Muscle of leg (tissue), 11 donors: ENCODE measurements around the gene TSR2. TPM values are rescaled to one million over a fixed set of nuclear protein-coding genes. Genes with fewer than 3 reads are reported as not detected.

Experiments
- DNase-seq: peaks from one replicate; pipeline ENCODE4 v3.0.0; 2013
- H3K27ac ChIP-seq: one replicate; pipeline ENCODE4 v1.5.1; 2013; ENCODE audit warnings: mild to moderate bottlenecking, low read length, control low read depth
- H3K27me3 ChIP-seq: one replicate; pipeline ENCODE4 v1.6.1; 2013; ENCODE audit warnings: low read length; ENCODE audit not compliant: control insufficient read depth, insufficient read depth
- H3K36me3 ChIP-seq: one replicate; pipeline ENCODE4 v1.6.1; 2013; ENCODE audit warnings: low read length; ENCODE audit not compliant: control insufficient read depth, insufficient read depth
- H3K4me1 ChIP-seq: one replicate; pipeline ENCODE4 v1.6.1; 2013; ENCODE audit warnings: low read length; ENCODE audit not compliant: control insufficient read depth, insufficient read depth
- H3K4me3 ChIP-seq: one replicate; pipeline ENCODE4 v1.5.1; 2013; ENCODE audit warnings: low read length, control low read depth
- H3K9me3 ChIP-seq: replicated peaks from 2 replicates; pipeline ENCODE4 v1.6.1; 2013; ENCODE audit warnings: low read depth, low read length; ENCODE audit not compliant: control insufficient read depth
- WGBS: methylation state at CpG from one replicate; pipeline ENCODE4 v1.1.5; 2013; ENCODE audit warnings: missing lambda C conversion rate; ENCODE audit not compliant: insufficient coverage; 5-methylcytosine and 5-hydroxymethylcytosine counted together
- polyA plus RNA-seq, 8 donors: library from polyadenylated mRNA; unstranded; fragments of 120-200 nt; gene quantifications; one replicate each; pipeline versions ENCODE4 v1.2.1 to v1.2.3, GENCODE V29; 2013; ENCODE audit warnings: inconsistent platforms in 1 of 8, low replicate concordance in 1 of 8; ENCODE audit not compliant: insufficient read length in 8 of 8, insufficient read depth in 1 of 8
- total RNA-seq: library from RNA; stranded (reverse); fragments of 120-200 nt; gene quantifications from one replicate; pipeline ENCODE4 v1.2.4, GENCODE V29; 2013

The TSR2 gene
- total and polyA plus RNA-seq, 9 donors: 24.7 to 56.5 (median 52.6) TPM

- no peaks in the 10 kb centered on the region for H3K4me1 ChIP-seq
- no peaks in the 10 kb centered on the region for H3K27me3 ChIP-seq
- 71% methylated on average over 2 of the region's 3 CpGs for WGBS
- H3K36me3 ChIP-seq: no peaks in the 10 kb centered on the region
- no peak overlapping the region for H3K27ac ChIP-seq
- DNase-seq: no peak
- no peaks in the 10 kb centered on the region for H3K9me3 ChIP-seq
- no peak overlapping the region for H3K4me3 ChIP-seq
Observed at GRCh38 chrX:54422168-54422567, 18.0 kb upstream of the TSR2 start.

GRCh38 chrX:54423161-54423888 is 16.9 kb upstream of the TSR2 start:
- Histone ChIP-seq H3K27ac (no peak overlapping the region), H3K36me3 (no peaks in the 10 kb centered on the region), H3K27me3 (no peaks in the 10 kb centered on the region), H3K9me3 (no peaks in the 10 kb centered on the region), H3K4me3 (no peak overlapping the region), H3K4me1 (no peaks in the 10 kb centered on the region)
- WGBS: 29% methylated on average over 10 of the region's 14 CpGs
- DNase-seq: no peak

GRCh38 chrX:54427837-54428424 is 12.3 kb upstream of the TSR2 start:
- no peak overlapping the region for H3K4me3 ChIP-seq
- WGBS: 25% methylated on average over 1 of the region's 2 CpGs
- no peaks in the 10 kb centered on the region for H3K9me3 ChIP-seq
- DNase-seq: no peak
- no peaks in the 10 kb centered on the region for H3K4me1 ChIP-seq
- H3K27ac ChIP-seq: no peak overlapping the region
- no peaks in the 10 kb centered on the region for H3K36me3 ChIP-seq
- no peaks in the 10 kb centered on the region for H3K27me3 ChIP-seq

GRCh38 chrX:54430519-54430918 is 9.7 kb upstream of the TSR2 start:
- H3K27me3 ChIP-seq: no peaks in the 10 kb centered on the region
- no peaks in the 10 kb centered on the region for H3K4me1 ChIP-seq
- no peak overlapping the region for H3K27ac ChIP-seq
- no peak for DNase-seq
- no peaks in the 10 kb centered on the region for H3K9me3 ChIP-seq
- no peaks in the 10 kb centered on the region for H3K36me3 ChIP-seq
- H3K4me3 ChIP-seq: no peak overlapping the region

GRCh38 chrX:54435121-54435520 is 5.1 kb upstream of the TSR2 start:
- no peaks in the 10 kb centered on the region for H3K4me1 ChIP-seq
- H3K4me3 ChIP-seq: no peak overlapping the region
- H3K27me3 ChIP-seq: no peaks in the 10 kb centered on the region
- WGBS: 69% methylated on average over 2 of the region's 2 CpGs
- no peaks in the 10 kb centered on the region for H3K9me3 ChIP-seq
- no peaks in the 10 kb centered on the region for H3K36me3 ChIP-seq
- no peak overlapping the region for H3K27ac ChIP-seq
- no peak for DNase-seq

- Histone ChIP-seq H3K4me1 (peaks cover 5% of the 10 kb centered on the region), H3K27me3 (peaks cover 9% of the 10 kb centered on the region), H3K4me3 (no peak overlapping the region), H3K27ac (no peak overlapping the region), H3K9me3 (no peaks in the 10 kb centered on the region), H3K36me3 (peaks cover 16% of the 10 kb centered on the region)
- no peak for DNase-seq
Observed at GRCh38 chrX:54442790-54443189, 2.6 kb downstream of the TSR2 start.

- H3K4me3 ChIP-seq: no peak overlapping the region
- no peak overlapping the region for H3K27ac ChIP-seq
- peaks cover 22% of the 10 kb centered on the region for H3K36me3 ChIP-seq
- peaks cover 9% of the 10 kb centered on the region for H3K27me3 ChIP-seq
- WGBS: 69% methylated on average over 5 of the region's 6 CpGs
- H3K9me3 ChIP-seq: no peaks in the 10 kb centered on the region
- no peak for DNase-seq
- H3K4me1 ChIP-seq: peaks cover 5% of the 10 kb centered on the region
Observed at GRCh38 chrX:54444752-54445151, 4.5 kb downstream of the TSR2 start.

GRCh38 chrX:54446084-54446483 is 5.9 kb downstream of the TSR2 start:
- Histone ChIP-seq H3K36me3 (peaks cover 25% of the 10 kb centered on the region), H3K9me3 (no peaks in the 10 kb centered on the region), H3K27me3 (peaks cover 6% of the 10 kb centered on the region), H3K27ac (no peak overlapping the region), H3K4me3 (no peak overlapping the region), H3K4me1 (peaks cover 5% of the 10 kb centered on the region)
- WGBS: 71% methylated on average over 17 of the region's 17 CpGs
- DNase-seq: no peak

- Histone ChIP-seq H3K9me3 (no peaks in the 10 kb centered on the region), H3K4me1 (no peaks in the 10 kb centered on the region), H3K27ac (no peak overlapping the region), H3K36me3 (peaks cover 25% of the 10 kb centered on the region), H3K27me3 (peaks cover 6% of the 10 kb centered on the region), H3K4me3 (no peak overlapping the region)
- 66% methylated on average over 4 of the region's 5 CpGs for WGBS
- no peak for DNase-seq
Observed at GRCh38 chrX:54447461-54447860, 7.3 kb downstream of the TSR2 start.

GRCh38 chrX:54449929-54450328 is 9.7 kb downstream of the TSR2 start:
- DNase-seq: no peak
- Histone ChIP-seq H3K27me3 (peaks cover 3% of the 10 kb centered on the region), H3K36me3 (peaks cover 24% of the 10 kb centered on the region), H3K4me3 (no peak overlapping the region), H3K4me1 (no peaks in the 10 kb centered on the region), H3K27ac (no peak overlapping the region), H3K9me3 (no peaks in the 10 kb centered on the region)

- H3K4me3 ChIP-seq: no peak overlapping the region
- no peaks in the 10 kb centered on the region for H3K9me3 ChIP-seq
- peaks cover 23% of the 10 kb centered on the region for H3K36me3 ChIP-seq
- WGBS: 0% methylated on average over 1 of the region's 2 CpGs
- DNase-seq: peak; percentile 16
- H3K4me1 ChIP-seq: no peaks in the 10 kb centered on the region
- H3K27ac ChIP-seq: no peak overlapping the region
- no peaks in the 10 kb centered on the region for H3K27me3 ChIP-seq
Observed at GRCh38 chrX:54452920-54453319, 12.7 kb downstream of the TSR2 start.
